ENCODE data around the gene BATF3. TPM values are rescaled to one million over a fixed set of nuclear protein-coding genes. Genes with fewer than 3 reads are reported as not detected.
"Not testable (repeated sequence)": the region's sequence is repeated elsewhere in the genome, so short reads cannot be mapped to it uniquely, and the experiment has no call there.

The BATF3 gene
- total RNA-seq, 3 donors from 2014 or later = 0.38 to 2.9 (median 1.6) TPM

- intact Hi-C loops (cut with DNase I, micrococcal nuclease) = no loop called here
- H3K4me3 ChIP-seq = no peak overlapping the region
- H3K9me3 ChIP-seq = no peaks in the 10 kb centered on the region
- ATAC-seq (no peak), DNase-seq (no peak)
- no peaks in the 10 kb centered on the region for H3K36me3 ChIP-seq (ENCODE audit: low read depth)
- no peak for TF ChIP-seq CTCF (IDR thresholded peaks at IDR 0.05)
- H3K4me1 ChIP-seq (ENCODE audit: low read depth) = no peaks in the 10 kb centered on the region
These were observed 14.0 kb upstream of the BATF3 start for GRCh38 chr1:212713465-212714136.

GRCh38 chr1:212712451-212713303 is 13.0 kb upstream of the BATF3 start:
- Histone ChIP-seq H3K4me1 (ENCODE audit: low read depth) (no peaks in the 10 kb centered on the region), H3K4me3 (no peak overlapping the region), H3K9me3 (no peaks in the 10 kb centered on the region), H3K36me3 (ENCODE audit: low read depth) (no peaks in the 10 kb centered on the region)
- intact Hi-C loops (cut with DNase I, micrococcal nuclease) = no loop called here
- DNase-seq (no peak), ATAC-seq (no peak)
- no peak for TF ChIP-seq CTCF (IDR thresholded peaks at IDR 0.05)

- intact Hi-C loops (cut with DNase I, micrococcal nuclease); DNase-seq; ATAC-seq; H3K36me3 ChIP-seq (ENCODE audit: low read depth); H3K4me1 ChIP-seq (ENCODE audit: low read depth); H3K4me3 ChIP-seq; H3K9me3 ChIP-seq: not testable (repeated sequence)
These were observed 12.3 kb upstream of the BATF3 start for GRCh38 chr1:212711974-212712373.

- ATAC-seq = no peak
- DNase-seq = no peak
- Histone ChIP-seq H3K9me3 (no peaks in the 10 kb centered on the region), H3K4me3 (no peak overlapping the region), H3K4me1 (ENCODE audit: low read depth) (no peaks in the 10 kb centered on the region), H3K36me3 (ENCODE audit: low read depth) (no peaks in the 10 kb centered on the region)
- intact Hi-C loops (cut with DNase I, micrococcal nuclease) = no loop called here
- no peak for TF ChIP-seq CTCF (IDR thresholded peaks at IDR 0.05)
These were observed 10.9 kb upstream of the BATF3 start for GRCh38 chr1:212710566-212710965.

GRCh38 chr1:212703991-212704564 is 4.4 kb upstream of the BATF3 start:
- intact Hi-C loops (cut with DNase I, micrococcal nuclease) = no loop called here
- Histone ChIP-seq H3K4me3 (no peak overlapping the region), H3K36me3 (ENCODE audit: low read depth) (no peaks in the 10 kb centered on the region), H3K9me3 (no peaks in the 10 kb centered on the region), H3K4me1 (ENCODE audit: low read depth) (peaks cover 4% of the 10 kb centered on the region)
- no peak for ATAC-seq
- TF ChIP-seq CTCF (IDR thresholded peaks at IDR 0.05) = no peak
- no peak for DNase-seq

GRCh38 chr1:212702672-212703071 is 3.0 kb upstream of the BATF3 start:
- intact Hi-C loops (cut with DNase I, micrococcal nuclease) = no loop called here
- no peak for ATAC-seq
- no peaks in the 10 kb centered on the region for H3K9me3 ChIP-seq
- DNase-seq = no peak
- no peaks in the 10 kb centered on the region for H3K36me3 ChIP-seq (ENCODE audit: low read depth)
- no peak for TF ChIP-seq CTCF (IDR thresholded peaks at IDR 0.05)
- no peak overlapping the region for H3K4me3 ChIP-seq
- H3K4me1 ChIP-seq (ENCODE audit: low read depth) = peaks cover 12% of the 10 kb centered on the region
